ENCODE measurements around the gene CFAP97D1.

GRCh38 chr17:43820759-43821158, 40.5 kb downstream of the CFAP97D1 start:
- TF ChIP-seq CTCF (IDR thresholded peaks at IDR 0.05) (no peak), MAX (IDR thresholded peaks at IDR 0.05) (no peak), TP53 (CRISPR knock-in tag; IDR thresholded peaks at IDR 0.05) (no peak), E2F6 (IDR thresholded peaks at IDR 0.05; ENCODE audit: borderline replicate concordance, low read depth) (no peak), RNF2 (IDR thresholded peaks at IDR 0.05; ENCODE audit: borderline replicate concordance, low read depth) (no peak)

Measured in A549 (cell line).